SW480 (cell line): ENCODE data around the gene GTPBP2.
A peak's percentile ranks its signal among the peaks of the same experiment; 100 is the strongest.
"Not testable (repeated sequence)": the region's sequence is repeated elsewhere in the genome, so short reads cannot be mapped to it uniquely, and the experiment has no call there.

Source experiments
- DNase-seq: peaks from one replicate; pipeline ENCODE4 v3.0.0-alpha.2; 2016; ENCODE audit warnings: low spot score

The GTPBP2 gene

GRCh38 chr6:43623880-43624785 is 4.9 kb downstream of the GTPBP2 start:
- no peak for DNase-seq

- DNase-seq = no peak
Observed at GRCh38 chr6:43622541-43622940, 6.5 kb downstream of the GTPBP2 start.

DNA sequence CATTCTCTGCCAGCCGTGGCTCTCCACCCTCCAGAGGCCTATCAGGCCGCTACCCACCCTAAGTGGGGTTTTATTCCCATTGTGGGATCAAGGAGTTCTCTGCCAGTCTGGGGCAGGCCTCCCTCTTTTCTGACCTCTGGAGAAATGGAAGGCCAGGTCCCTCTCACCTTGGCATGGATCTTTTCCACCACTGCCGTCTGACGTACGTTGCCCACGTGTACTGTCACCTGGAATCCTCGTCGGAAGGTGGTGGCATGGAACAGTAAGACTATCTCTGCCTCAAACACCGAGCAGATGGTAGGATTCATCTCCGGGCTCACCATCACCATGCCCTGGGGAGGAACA is 7.3 kb downstream of the GTPBP2 start:
- no peak for DNase-seq

DNA sequence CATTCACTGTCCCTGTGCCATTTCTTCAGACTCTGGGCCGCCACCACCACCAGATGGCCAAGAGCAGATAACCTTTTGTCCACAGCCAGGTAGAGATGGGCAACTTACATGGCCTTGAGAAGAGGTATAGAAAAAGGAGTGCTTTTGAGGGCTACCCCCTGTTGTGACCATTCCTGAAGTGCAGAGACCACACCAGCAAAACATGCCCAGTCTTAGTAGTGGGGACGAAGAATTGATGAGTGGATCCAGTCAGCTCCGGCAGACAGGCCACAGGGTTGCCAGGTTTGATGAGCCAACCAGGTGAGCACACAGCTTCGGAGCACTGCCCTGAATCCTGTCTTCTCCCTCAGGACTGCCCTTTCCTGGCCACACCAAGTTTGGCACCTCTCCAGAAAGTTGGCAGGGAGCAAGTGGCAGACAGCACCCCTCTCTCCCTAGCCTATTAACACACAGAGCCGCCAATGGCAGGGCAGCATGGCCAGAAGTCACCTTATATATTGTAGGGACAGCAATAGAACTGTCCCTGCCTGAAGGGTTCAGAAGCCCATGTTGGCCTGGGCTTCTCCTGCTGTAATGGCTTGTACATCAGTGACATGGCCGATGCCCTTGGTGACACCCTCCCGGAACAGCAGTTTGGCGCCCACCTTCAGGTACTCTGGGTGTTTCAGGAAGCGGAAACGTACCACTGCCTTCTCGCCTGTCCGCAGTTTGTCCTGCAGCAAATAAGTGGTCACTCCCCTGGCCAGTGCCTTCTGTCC is 7.8 kb downstream of the GTPBP2 start:
- DNase-seq = no peak

DNA sequence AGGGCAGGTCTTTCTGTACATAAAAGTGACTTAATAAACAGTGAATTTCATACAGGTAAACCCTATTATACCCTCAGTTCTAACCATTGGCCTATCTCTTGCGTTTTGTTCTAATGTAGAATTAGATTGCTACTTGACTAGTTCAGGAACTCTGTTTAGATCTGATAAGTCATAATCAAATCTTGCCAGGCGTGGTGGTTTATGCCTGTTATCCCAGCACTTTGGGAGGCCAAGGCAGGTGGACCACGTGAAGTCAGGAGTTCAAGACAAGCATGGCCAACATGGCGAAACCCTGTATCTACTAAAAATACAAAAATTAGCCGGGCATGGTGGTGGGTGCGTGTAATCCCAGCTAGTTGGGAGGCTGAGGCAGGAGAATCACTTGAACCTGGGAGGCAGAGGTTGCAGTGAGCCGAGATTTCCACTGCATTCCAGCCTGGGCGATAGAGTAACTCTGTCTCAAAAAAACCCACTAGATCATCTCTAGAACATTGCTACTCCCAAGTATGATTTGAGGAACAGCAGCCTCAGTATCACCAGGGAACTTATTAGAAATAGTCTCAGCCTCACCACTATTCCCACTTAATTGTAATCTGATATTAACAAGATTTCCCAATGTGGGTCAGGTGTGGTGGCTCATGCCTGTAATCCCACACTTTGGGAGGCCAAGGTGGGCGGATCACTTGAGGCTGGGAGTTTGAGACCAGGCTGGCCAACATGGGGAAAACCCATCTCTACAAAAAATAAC is 12.2 kb downstream of the GTPBP2 start:
- no peak for DNase-seq

DNA sequence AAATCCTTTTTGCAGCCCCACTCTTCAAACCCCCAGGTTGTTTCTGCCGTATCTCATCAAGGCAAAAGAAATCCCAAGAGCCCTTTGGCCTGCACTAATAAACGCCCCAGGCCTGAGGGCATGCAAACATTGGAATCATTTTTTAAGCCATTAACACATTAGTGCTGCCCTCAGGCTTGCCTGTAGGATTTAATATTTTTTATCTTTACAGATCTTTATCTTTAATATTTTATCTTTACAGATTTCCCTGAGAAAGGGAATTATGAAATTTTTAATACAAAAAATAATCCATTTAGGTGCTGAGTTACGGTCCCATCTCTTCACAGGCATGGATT is 14.7 kb downstream of the GTPBP2 start:
- no peak for DNase-seq

GRCh38 chr6:43613721-43614395 is 15.2 kb downstream of the GTPBP2 start:
- DNase-seq = no peak

- DNase-seq = no peak
Observed at GRCh38 chr6:43610431-43610830, 18.6 kb downstream of the GTPBP2 start.

DNA sequence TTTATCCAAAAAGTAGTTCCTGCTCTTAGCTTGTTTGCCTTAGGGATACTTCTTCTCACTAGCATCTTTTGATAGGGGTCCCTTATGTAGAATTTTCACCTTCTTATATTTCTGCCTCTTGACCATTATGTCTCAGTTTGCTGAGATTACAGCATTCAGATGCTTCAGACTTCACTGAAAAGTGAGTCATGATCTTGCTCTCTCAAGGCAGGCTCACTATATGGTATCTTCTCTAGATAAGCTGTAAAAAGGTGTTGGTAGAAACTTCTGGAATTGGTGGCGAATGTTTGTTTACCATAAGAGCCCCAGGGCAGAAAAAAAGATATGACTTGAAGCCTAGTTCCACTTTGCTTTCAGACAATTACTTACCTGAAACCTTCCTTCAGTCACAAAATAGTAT is 19.7 kb downstream of the GTPBP2 start:
- no peak for DNase-seq

GRCh38 chr6:43608807-43609206 is 20.3 kb downstream of the GTPBP2 start:
- DNase-seq = no peak

- DNase-seq = peak; percentile 67
Observed at GRCh38 chr6:43608310-43608763, 20.7 kb downstream of the GTPBP2 start.

DNA sequence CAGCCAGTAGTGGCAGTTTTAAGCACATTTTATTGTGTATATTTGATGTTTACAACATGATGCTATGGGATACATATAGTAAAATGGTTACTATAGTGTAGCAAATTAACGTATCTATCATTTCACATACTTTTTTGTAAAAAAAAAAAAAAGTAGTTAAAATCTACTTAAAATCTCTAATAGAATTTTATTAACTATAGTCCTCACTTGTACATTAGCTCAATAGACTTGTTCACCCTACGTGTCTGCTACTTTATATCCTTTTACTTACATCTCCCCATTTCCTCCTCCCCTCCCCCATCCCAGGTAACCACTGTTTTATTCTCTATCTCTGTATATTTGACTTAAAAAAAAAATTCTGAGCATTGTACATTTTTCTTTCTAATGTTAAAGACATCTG is 23.0 kb downstream of the GTPBP2 start:
- DNase-seq = no peak

GRCh38 chr6:43604174-43604573 is 24.9 kb downstream of the GTPBP2 start:
- no peak for DNase-seq

- DNase-seq = no peak
Observed at GRCh38 chr6:43600595-43600994, 28.5 kb downstream of the GTPBP2 start.

DNA sequence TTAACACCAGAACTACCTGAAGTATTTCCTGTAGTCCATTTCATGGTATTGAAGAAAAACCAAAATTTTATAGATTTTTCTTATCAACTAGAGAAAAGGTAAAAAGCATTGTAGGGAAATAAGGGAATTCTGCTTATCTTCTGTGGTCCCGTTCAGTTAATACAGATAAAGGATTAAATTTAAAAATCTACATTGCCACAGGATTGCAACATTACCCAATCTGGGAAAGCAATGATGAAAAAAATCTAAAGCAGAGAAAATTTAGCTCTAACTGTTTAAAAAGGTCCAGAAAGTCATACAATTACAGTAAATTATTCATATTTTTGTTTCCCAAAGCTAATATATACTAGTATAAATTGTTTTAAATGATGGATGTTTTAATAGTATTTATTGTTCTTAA is 35.1 kb downstream of the GTPBP2 start:
- no peak for DNase-seq

DNA sequence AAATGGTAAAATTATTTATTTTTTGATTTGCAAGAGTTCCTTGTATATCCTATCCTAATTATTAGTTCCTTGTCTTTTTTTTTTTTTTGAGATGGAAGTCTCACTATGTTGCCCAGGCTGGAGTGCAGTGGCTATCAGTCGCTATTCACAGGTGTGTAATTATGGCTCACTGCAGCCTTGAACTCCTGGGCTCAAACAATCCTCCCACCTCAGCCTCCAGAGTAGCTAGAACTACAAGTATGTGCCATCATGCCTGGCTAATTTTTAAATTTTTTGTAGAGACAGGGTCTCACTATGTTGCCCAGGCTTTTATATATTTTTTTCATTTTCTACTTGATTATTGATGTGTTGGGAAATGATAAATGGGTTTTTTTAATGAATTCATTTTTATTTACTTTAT is 39.5 kb downstream of the GTPBP2 start:
- DNase-seq = not testable (repeated sequence)

DNA sequence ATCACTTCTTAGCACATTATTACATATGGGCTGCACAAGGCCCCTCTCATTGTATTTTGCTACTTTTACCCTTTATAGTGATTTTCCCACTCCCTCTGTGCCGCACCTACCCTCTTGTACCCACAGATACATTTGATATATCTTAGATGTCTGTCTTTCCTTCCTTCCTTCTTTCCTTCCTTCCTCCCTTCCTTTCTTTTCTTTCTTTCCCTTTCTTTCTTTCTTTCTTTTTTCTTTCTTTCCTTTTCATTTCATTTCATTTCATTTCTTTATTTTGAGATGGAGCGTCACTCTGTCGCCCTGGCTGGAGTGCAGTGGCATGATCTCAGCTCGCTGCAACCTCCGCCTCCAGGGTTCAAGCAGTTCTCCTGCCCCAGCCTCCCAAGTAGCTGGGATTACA is 40.9 kb downstream of the GTPBP2 start:
- no peak for DNase-seq

DNA sequence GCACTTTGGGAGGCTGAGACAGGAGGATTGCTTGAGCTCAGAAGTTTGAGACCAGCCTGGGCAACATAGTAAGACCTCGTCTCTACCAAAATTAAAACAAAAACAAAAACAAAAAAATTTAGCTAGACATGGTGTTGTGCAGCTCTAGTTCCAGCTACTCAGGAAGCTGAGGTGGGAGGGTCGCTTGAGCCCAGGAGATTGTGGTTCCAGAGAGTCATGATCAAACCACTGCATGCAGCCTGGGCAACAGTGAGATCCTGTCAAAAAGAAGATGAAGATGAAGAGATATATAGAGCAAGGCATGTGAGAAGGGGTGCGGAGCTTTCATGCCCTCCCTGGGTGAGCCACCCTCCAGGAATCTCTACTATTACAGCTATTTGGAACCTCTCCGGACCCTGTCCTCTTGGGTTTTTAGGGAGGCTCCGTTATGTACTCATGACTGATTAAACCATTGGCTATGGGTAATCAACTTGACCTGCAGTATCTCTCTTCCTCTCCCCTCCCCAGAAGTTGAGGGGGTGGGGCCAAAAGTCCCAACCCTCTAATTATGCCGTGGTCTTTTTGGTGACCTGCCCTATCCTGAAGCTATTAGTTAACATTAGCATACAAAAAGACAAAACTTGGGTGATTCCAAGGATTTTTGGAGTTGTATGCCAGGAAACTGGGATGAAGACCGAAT is 44.0 kb downstream of the GTPBP2 start:
- DNase-seq = no peak

DNA sequence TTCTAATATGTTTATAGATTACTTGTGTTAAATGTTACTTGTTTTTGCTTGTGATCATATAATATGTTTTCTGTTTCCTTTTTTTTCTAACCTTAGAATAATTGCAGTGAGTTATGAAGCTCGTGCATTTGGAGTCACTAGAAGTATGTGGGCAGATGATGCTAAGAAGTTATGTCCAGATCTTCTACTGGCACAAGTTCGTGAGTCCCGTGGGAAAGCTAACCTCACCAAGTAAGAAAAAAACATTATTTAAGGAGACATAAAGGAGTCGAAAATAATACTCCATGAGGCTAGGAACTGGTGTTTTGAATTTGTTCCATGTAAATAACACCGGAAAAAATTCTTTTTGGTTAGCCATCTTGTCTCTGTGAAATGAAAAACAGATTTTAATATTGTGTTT is 46.2 kb downstream of the GTPBP2 start:
- no peak for DNase-seq

DNA sequence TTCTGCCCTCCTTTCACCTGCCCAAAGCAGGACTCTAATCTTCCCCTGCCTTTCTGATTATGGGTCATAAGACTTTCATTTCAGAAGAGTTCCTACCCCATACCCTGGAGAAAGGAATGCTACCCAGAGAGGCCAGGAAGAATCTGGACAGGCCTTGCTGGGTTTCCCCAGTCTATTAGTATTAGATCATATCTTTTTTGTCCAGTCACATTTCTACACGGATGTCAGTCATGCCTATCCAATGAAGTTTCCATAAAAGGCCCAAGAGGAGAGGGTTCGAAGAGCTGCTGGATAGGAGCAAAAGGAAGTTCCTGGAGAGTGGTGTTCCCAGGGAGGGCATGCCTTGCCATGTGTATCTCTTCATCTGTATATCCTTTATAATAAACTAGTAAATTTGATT is 49.9 kb downstream of the GTPBP2 start:
- no peak for DNase-seq

- DNase-seq = no peak
Observed at GRCh38 chr6:43578748-43579147, 50.3 kb downstream of the GTPBP2 start.
